ENCODE data around the gene SDC3.

Gene SDC3

GRCh38 chr1:30920827-30921226 lies 12.3 kb upstream of the SDC3 start:
- H3K4me3 ChIP-seq (replicated peaks; ENCODE audit: insufficient read depth, low read length): no peak overlapping the region
- DNase-seq (ENCODE audit: low read depth in 1 of 2, low spot score in 1 of 2): no peak
- no peaks in the 10 kb centered on the region for H3K27me3 ChIP-seq (ENCODE audit: insufficient read depth, poor library complexity, severe bottlenecking)
- H3K27ac ChIP-seq (replicated peaks): no peak overlapping the region
- no peak for TF ChIP-seq POLR2AphosphoS5 (IDR thresholded peaks at IDR 0.05; ENCODE audit: low read depth)

- Histone ChIP-seq H3K4me3 (replicated peaks; ENCODE audit: insufficient read depth, low read length) (no peak overlapping the region), H3K27me3 (ENCODE audit: insufficient read depth, poor library complexity, severe bottlenecking) (no peaks in the 10 kb centered on the region), H3K27ac (replicated peaks) (no peak overlapping the region; the same call in 1 of the 2 replicates)
- DNase-seq (ENCODE audit: low read depth in 1 of 2, low spot score in 1 of 2): peak; percentile 75 to 83
- TF ChIP-seq SPI1 (IDR thresholded peaks at IDR 0.05; ENCODE audit: borderline replicate concordance, low read depth) (no peak), CTCF (IDR thresholded peaks at IDR 0.05; ENCODE audit: insufficient read depth, low read length) (no peak), POLR2AphosphoS5 (IDR thresholded peaks at IDR 0.05; ENCODE audit: low read depth) (peak; percentile 53), GABPA (IDR thresholded peaks at IDR 0.05; ENCODE audit: low read depth) (no peak), REST (IDR thresholded peaks at IDR 0.05; ENCODE audit: insufficient replicate concordance, low read depth) (no peak)
These were observed 10.7 kb upstream of the SDC3 start for GRCh38 chr1:30919025-30919881.

GRCh38 chr1:30916296-30916695 lies 7.7 kb upstream of the SDC3 start:
- TF ChIP-seq REST (IDR thresholded peaks at IDR 0.05; ENCODE audit: insufficient replicate concordance, low read depth) (no peak), POLR2AphosphoS5 (IDR thresholded peaks at IDR 0.05; ENCODE audit: low read depth) (no peak), CTCF (IDR thresholded peaks at IDR 0.05; ENCODE audit: insufficient read depth, low read length) (no peak), GABPA (IDR thresholded peaks at IDR 0.05; ENCODE audit: low read depth) (no peak), SPI1 (IDR thresholded peaks at IDR 0.05; ENCODE audit: borderline replicate concordance, low read depth) (no peak)
- Histone ChIP-seq H3K27ac (replicated peaks) (no peak overlapping the region), H3K4me3 (replicated peaks; ENCODE audit: insufficient read depth, low read length) (no peak overlapping the region), H3K27me3 (ENCODE audit: insufficient read depth, poor library complexity, severe bottlenecking) (no peaks in the 10 kb centered on the region)
- DNase-seq (ENCODE audit: low read depth in 1 of 2, low spot score in 1 of 2): no peak

- Histone ChIP-seq H3K27ac (replicated peaks) (no peak overlapping the region), H3K27me3 (ENCODE audit: insufficient read depth, poor library complexity, severe bottlenecking) (peaks cover under 1% of the 10 kb centered on the region), H3K4me3 (replicated peaks; ENCODE audit: insufficient read depth, low read length) (no peak overlapping the region)
- TF ChIP-seq CTCF (IDR thresholded peaks at IDR 0.05; ENCODE audit: insufficient read depth, low read length) (no peak), REST (IDR thresholded peaks at IDR 0.05; ENCODE audit: insufficient replicate concordance, low read depth) (no peak), SPI1 (IDR thresholded peaks at IDR 0.05; ENCODE audit: borderline replicate concordance, low read depth) (no peak), GABPA (IDR thresholded peaks at IDR 0.05; ENCODE audit: low read depth) (no peak), POLR2AphosphoS5 (IDR thresholded peaks at IDR 0.05; ENCODE audit: low read depth) (no peak)
- DNase-seq (ENCODE audit: low read depth in 1 of 2, low spot score in 1 of 2): no peak
These were observed 7.1 kb upstream of the SDC3 start for GRCh38 chr1:30915491-30916230.

Data from HL-60 (cell line).